PC-9 (cell line): Measurements from ENCODE around the gene VTCN1. TPM values are rescaled to one million over a fixed set of nuclear protein-coding genes. Genes with fewer than 3 reads are reported as not detected.

Experiments used
- BruUV-seq: library from RNA; stranded (reverse); fragments of 400-500 nt; replicated peaks from 2 replicates; lab custom pipeline; 2021; lab: Mats Ljungman, UMichigan
- CTCF ChIA-PET: fragments of 300-600 bp; sonication (Branson Sonifier 250); formaldehyde crosslinking; loops from one replicate; lab custom pipeline; 2022; ENCODE audit warnings: antibody characterized with exemption; lab: Charles Lee
- POLR2A ChIA-PET: fragments of 300-600 bp; sonication (Branson Sonifier 250); formaldehyde crosslinking; loops from one replicate; lab custom pipeline; 2022; ENCODE audit warnings: antibody characterized with exemption; ENCODE audit not compliant: unreplicated experiment; lab: Charles Lee
- DNase-seq, 2 experiments: peaks; one replicate each; pipeline versions ENCODE4 v3.0.0 to v3.0.0-alpha.2; 2015 to 2022; ENCODE audit warnings: mixed read lengths in 1 of 2
- H2AFZ ChIP-seq: fragments of 200-600 bp; sonication (generic); 2 replicates; pipeline ENCODE4 v1.8.1; 2017; ENCODE audit warnings: antibody characterized with exemption
- H3F3A ChIP-seq: fragments of 200-600 bp; sonication (generic); 2 replicates; pipeline ENCODE4 v1.8.1; 2017; ENCODE audit warnings: antibody characterized with exemption, mild to moderate bottlenecking, low read depth; ENCODE audit not compliant: insufficient read depth
- H3K27ac ChIP-seq: fragments of 200-600 bp; sonication (generic); 2 replicates; pipeline ENCODE4 v1.6.1; 2016; ENCODE audit warnings: mixed run types
- H3K27me3 ChIP-seq: fragments of 200-600 bp; sonication (generic); 2 replicates; pipeline ENCODE4 v1.6.1; 2016; ENCODE audit warnings: low read depth, mixed run types; ENCODE audit not compliant: insufficient read depth
- H3K36me3 ChIP-seq: fragments of 200-600 bp; sonication (generic); 2 replicates; pipeline ENCODE4 v1.6.1; 2016; ENCODE audit warnings: low read depth, mixed run types
- H3K4me1 ChIP-seq: fragments of 200-600 bp; sonication (generic); replicated peaks from 2 replicates; pipeline ENCODE4 v1.6.1; 2016; ENCODE audit warnings: mixed run types; ENCODE audit not compliant: insufficient read depth
- H3K4me2 ChIP-seq: fragments of 200-600 bp; sonication (generic); 2 replicates; pipeline ENCODE4 v1.6.1; 2017; ENCODE audit warnings: mixed run types
- H3K4me3 ChIP-seq: fragments of 200-600 bp; sonication (generic); 2 replicates; pipeline ENCODE4 v1.6.1; 2016; ENCODE audit warnings: mixed run types
- H3K79me2 ChIP-seq: fragments of 200-600 bp; sonication (generic); 2 replicates; pipeline ENCODE4 v1.6.1; 2017; ENCODE audit warnings: low read depth, mixed run types
- H3K9me2 ChIP-seq: fragments of 200-600 bp; sonication (generic); 2 replicates; pipeline ENCODE4 v1.8.1; 2017; ENCODE audit warnings: mild to moderate bottlenecking; ENCODE audit not compliant: insufficient read depth
- H3K9me3 ChIP-seq: fragments of 200-600 bp; sonication (generic); 2 replicates; pipeline ENCODE4 v1.8.1; 2016; ENCODE audit warnings: low read depth; ENCODE audit not compliant: insufficient read depth
- H4K20me1 ChIP-seq: fragments of 200-600 bp; sonication (generic); 2 replicates; pipeline ENCODE4 v1.8.1; 2017; ENCODE audit not compliant: insufficient read depth
- EZH2 ChIP-seq: fragments of 200-600 bp; sonication (generic); IDR thresholded peaks from 2 replicates; pipeline ENCODE4 v1.8.0; 2017; ENCODE audit warnings: antibody characterized with exemption, low read depth
- intact Hi-C: fragments of 100-400 bp; cut with micrococcal nuclease; formaldehyde crosslinking; loops from one replicate; pipeline ENCODE4 v1.10.0; 2022; ENCODE audit not compliant: unreplicated experiment
- total RNA-seq: library from RNA; stranded (reverse); gene quantifications from 2 replicates; pipeline ENCODE4 v1.2.3, GENCODE V29; 2021
- TF ChIP-seq, protein P1 (sequence below): fragments of 200-600 bp; sonication (generic); conservative IDR thresholded peaks from 2 replicates; pipeline ENCODE4 v1.6.1; 2017; ENCODE audit warnings: mixed run types, antibody characterized with exemption, mild to moderate bottlenecking, moderate library complexity

The VTCN1 gene
- total RNA-seq, 1 experiment from 2014 or later = 5.0 TPM

DNA sequence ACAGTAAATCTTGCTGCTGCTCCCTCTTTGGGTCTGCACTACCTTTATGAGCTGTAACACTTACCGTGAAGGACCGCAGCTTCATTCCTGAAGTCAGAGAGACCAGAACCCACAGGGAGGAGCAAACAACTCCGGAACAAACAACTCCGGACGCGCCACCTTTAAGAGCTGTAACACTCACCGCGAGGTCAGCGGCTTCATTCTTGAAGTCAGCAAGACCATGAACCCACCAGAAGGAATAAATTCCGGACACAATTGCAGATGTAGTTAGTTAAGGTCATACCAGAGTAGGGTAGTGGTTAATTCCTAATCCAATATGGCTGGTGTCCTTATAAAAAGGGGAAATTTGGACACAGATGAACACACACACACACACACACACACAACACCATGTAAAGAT lies 37.7 kb downstream of the VTCN1 start:
- POLR2A ChIA-PET = no interaction called here
- CTCF ChIA-PET = no interaction called here

DNA sequence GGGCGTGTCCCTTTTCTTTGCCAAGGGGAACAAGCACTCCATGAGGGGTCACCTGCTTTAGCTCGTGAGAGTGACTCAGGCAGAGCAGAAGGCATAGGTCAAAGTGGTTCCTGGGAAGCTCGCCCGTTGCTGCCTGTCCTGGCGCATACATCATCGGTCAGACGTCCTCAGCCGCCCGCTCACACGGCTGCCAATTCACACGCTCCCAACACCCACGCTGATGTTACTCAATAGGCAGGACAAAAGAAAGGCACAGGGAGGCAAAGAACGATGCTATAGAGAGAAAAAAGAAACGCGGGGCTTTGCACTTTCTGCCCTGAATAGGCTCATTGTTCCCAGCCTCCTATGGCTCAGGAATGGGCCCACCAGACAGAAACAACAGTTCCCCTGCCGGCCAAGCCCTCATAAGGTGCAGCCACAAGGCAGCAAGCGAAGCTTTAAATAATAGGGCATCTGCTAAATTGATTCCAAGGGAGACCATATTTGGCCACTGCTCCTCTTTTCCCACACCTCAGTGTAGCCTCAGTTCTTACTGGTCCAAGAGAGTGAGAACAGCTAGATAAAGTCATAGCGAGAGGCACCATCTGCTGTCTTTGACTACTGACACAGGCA lies 38.7 kb downstream of the VTCN1 start:
- Histone ChIP-seq H3K9me2 (no peaks in the 10 kb centered on the region), H3K36me3 (no peaks in the 10 kb centered on the region), H3K4me1 (no peaks in the 10 kb centered on the region), H3K27ac (no peak overlapping the region), H3K9me3 (no peaks in the 10 kb centered on the region; the same call in 1 of the 2 replicates), H3K79me2 (no peaks in the 10 kb centered on the region), H2AFZ (no peak overlapping the region), H3K4me3 (no peak overlapping the region), H4K20me1 (no peaks in the 10 kb centered on the region), H3K4me2 (no peak overlapping the region), H3F3A (no peaks in the 10 kb centered on the region), H3K27me3 (no peaks in the 10 kb centered on the region)
- ChIA-PET CTCF (no interaction called here), POLR2A (no interaction called here)
- DNase-seq = no peak
- intact Hi-C loops = no loop called here
- TF ChIP-seq, protein P1, sequence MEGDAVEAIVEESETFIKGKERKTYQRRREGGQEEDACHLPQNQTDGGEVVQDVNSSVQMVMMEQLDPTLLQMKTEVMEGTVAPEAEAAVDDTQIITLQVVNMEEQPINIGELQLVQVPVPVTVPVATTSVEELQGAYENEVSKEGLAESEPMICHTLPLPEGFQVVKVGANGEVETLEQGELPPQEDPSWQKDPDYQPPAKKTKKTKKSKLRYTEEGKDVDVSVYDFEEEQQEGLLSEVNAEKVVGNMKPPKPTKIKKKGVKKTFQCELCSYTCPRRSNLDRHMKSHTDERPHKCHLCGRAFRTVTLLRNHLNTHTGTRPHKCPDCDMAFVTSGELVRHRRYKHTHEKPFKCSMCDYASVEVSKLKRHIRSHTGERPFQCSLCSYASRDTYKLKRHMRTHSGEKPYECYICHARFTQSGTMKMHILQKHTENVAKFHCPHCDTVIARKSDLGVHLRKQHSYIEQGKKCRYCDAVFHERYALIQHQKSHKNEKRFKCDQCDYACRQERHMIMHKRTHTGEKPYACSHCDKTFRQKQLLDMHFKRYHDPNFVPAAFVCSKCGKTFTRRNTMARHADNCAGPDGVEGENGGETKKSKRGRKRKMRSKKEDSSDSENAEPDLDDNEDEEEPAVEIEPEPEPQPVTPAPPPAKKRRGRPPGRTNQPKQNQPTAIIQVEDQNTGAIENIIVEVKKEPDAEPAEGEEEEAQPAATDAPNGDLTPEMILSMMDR = no peak
- TF ChIP-seq EZH2 = no peak
- BruUV-seq = no TSS peak

More for the DNA sequence above, 37.7 kb downstream of the VTCN1 start:
- Histone ChIP-seq H3K4me2 (no peak overlapping the region), H3K36me3 (no peaks in the 10 kb centered on the region), H3K27ac (no peak overlapping the region), H3K9me2 (no peaks in the 10 kb centered on the region), H2AFZ (no peak overlapping the region), H3K79me2 (no peaks in the 10 kb centered on the region), H3K9me3 (no peaks in the 10 kb centered on the region; the same call in 1 of the 2 replicates), H4K20me1 (no peaks in the 10 kb centered on the region), H3K4me1 (no peaks in the 10 kb centered on the region), H3F3A (no peaks in the 10 kb centered on the region), H3K4me3 (no peak overlapping the region), H3K27me3 (no peaks in the 10 kb centered on the region)
- no peak for DNase-seq
- TF ChIP-seq, protein P1 = no peak
- no peak for TF ChIP-seq EZH2
- BruUV-seq = no TSS peak
- intact Hi-C loops = no loop called here

DNA sequence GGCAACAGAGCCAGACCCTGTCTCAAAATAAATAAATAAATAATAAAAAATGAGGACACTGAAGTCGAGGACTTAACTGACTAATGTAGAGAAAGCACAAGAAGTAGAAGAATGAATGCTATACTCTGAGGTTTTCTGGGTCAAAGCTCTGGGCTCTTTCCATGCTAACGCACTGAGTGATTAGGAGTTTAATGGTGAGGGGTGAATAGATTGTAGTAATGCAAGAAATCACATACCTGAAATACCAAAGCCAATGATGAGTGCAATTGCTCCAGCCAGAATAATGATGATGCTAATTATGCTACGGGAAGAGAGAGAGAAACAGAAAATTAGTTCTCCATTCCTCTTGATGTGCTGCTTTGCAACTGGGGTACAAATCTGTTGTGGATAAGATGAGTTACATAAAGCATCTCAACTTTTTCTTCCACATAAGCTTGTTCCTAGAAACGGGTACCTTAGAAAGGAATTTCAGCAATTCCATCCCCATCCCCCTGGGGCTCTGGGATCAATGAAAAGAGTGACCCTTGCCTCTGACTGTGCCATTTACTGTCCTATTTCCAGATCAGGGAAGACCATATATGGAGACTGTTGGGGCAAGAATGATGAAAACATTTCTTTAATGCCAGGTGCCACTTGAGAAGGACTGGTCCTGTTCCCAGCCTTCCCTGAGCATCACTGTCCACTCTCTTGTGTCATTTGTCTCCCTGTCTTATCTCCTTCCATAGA lies 40.7 kb downstream of the VTCN1 start:
- Histone ChIP-seq H3K27ac (no peak overlapping the region), H3K36me3 (no peaks in the 10 kb centered on the region), H2AFZ (no peak overlapping the region), H4K20me1 (no peaks in the 10 kb centered on the region), H3K4me3 (no peak overlapping the region), H3F3A (peaks cover 13% of the 10 kb centered on the region), H3K9me3 (no peaks in the 10 kb centered on the region; the same call in 1 of the 2 replicates), H3K4me1 (peaks cover 11% of the 10 kb centered on the region), H3K79me2 (no peaks in the 10 kb centered on the region), H3K9me2 (no peaks in the 10 kb centered on the region), H3K27me3 (no peaks in the 10 kb centered on the region), H3K4me2 (no peak overlapping the region)
- POLR2A ChIA-PET = no interaction called here
- CTCF ChIA-PET = no interaction called here
- intact Hi-C loops = no loop called here
- TF ChIP-seq, protein P1 = no peak
- TF ChIP-seq EZH2 = no peak
- no peak for DNase-seq
- BruUV-seq = no TSS peak
